Activated T-helper 2 cell treated with anti-CD3 and anti-CD28 coated beads, Interferon-gamma antibody, Interleukin-2, Interleukin-4, amounts not matched to agents 10 μg/mL and 5 μg/mL and 100 μg/mL, durations not matched to agents 14 hours and 24 hours and 36 hours (primary cell): ENCODE data around the gene GTPBP8. TPM values are rescaled to one million over a fixed set of nuclear protein-coding genes. Genes with fewer than 3 reads are reported as not detected.
A peak's percentile ranks its signal among the peaks of the same experiment; 100 is the strongest.

Experiments
- DNase-seq: peaks from one replicate; pipeline ENCODE4 v3.0.0; 2021; ENCODE audit warnings: low spot score
- H3K27ac Mint-ChIP-seq: one replicate; pipeline ENCODE4 v1.8.0; 2021; ENCODE audit warnings: mixed read lengths
- H3K27me3 Mint-ChIP-seq: one replicate; pipeline ENCODE4 v1.8.0; 2021; ENCODE audit warnings: low read depth, mixed read lengths
- H3K36me3 Mint-ChIP-seq: one replicate; pipeline ENCODE4 v1.8.0; 2021; ENCODE audit warnings: low read depth, mixed read lengths
- H3K4me1 Mint-ChIP-seq: one replicate; pipeline ENCODE4 v1.8.0; 2021; ENCODE audit warnings: low read depth, mixed read lengths
- H3K4me3 Mint-ChIP-seq: one replicate; pipeline ENCODE4 v1.8.0; 2021; ENCODE audit warnings: low read depth, mild to moderate bottlenecking, moderate library complexity, mixed read lengths
- H3K9me3 Mint-ChIP-seq: one replicate; pipeline ENCODE4 v1.8.0; 2021; ENCODE audit warnings: mixed read lengths
- intact Hi-C: fragments of 100-400 bp; cut with micrococcal nuclease; formaldehyde crosslinking; loops from one replicate; pipeline ENCODE4 v1.15.1; 2023
- total RNA-seq: library from RNA; stranded (reverse); gene quantifications from 2 replicates; pipeline ENCODE4 v1.2.3, GENCODE V29; 2022

GTPBP8 gene
- total RNA-seq, 1 donor from 2014 or later, result 22.7 TPM

DNA sequence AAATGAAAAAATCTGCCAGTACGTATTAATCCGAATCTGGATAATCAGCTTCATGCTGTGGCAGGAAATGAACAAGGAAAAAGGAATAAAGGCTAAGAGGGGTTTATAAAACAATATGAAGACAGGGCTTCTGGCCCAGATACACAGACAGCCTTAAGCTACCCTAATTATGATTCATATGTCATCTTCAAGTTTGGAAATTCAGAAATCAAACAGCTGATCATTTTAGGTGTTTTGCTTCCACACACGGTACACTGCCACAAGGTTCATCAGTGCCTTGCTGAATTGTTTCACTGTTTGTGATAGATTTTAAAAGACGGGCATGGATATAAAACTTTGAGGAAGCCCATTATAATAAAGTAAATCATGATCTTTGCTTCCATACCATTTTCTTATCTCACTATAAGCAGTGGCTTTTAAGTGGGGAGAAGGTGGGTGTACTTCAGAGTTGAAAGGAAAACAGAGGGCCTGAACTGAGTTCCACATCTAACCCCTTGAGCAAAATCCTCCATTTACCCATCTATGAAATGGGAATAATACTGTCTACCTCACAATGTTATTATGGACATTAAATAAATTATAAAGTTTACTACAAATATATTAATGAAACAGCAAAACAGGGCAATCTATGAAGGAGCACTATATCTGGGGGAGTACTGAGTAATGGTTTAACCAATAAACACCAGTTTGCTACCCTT is 15.7 kb downstream of the GTPBP8 start:
- DNase-seq, result no peak
- H3K27ac Mint-ChIP-seq, result peak overlapping the region; percentile 84
- peaks cover 89% of the 10 kb centered on the region for H3K36me3 Mint-ChIP-seq
- peak overlapping the region; percentile 66 for H3K4me3 Mint-ChIP-seq
- intact Hi-C loops, result no loop called here
- peaks cover 62% of the 10 kb centered on the region for H3K4me1 Mint-ChIP-seq
- no peaks in the 10 kb centered on the region for H3K27me3 Mint-ChIP-seq
- H3K9me3 Mint-ChIP-seq, result no peaks in the 10 kb centered on the region

DNA sequence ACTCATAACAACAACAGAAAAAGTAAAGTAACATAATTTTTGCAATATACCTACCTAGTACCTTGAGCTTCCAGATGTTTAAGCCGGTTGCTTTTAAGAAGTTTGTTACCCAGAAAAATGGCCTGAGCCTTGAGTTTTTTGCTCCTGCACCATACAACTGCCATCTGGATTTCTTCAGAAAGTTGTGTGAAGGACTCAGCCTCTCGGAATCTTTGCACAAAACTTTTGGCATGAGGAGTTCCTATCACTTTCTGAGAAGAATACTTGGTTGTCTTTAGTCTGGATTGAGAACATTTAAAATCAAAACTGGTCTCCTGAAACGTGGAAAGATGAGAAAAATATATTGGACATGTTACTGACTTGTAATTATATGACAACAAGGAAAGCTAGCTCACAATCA is 17.3 kb downstream of the GTPBP8 start:
- H3K4me3 Mint-ChIP-seq, result no peak overlapping the region
- DNase-seq, result no peak
- no peaks in the 10 kb centered on the region for H3K27me3 Mint-ChIP-seq
- peaks cover 59% of the 10 kb centered on the region for H3K4me1 Mint-ChIP-seq
- H3K36me3 Mint-ChIP-seq, result peaks cover 87% of the 10 kb centered on the region
- no peaks in the 10 kb centered on the region for H3K9me3 Mint-ChIP-seq
- H3K27ac Mint-ChIP-seq, result no peak overlapping the region
- intact Hi-C loops, result no loop called here

GRCh38 chr3:113013593-113013992 is 22.8 kb downstream of the GTPBP8 start:
- H3K27ac Mint-ChIP-seq, result no peak overlapping the region
- no peak for DNase-seq
- no peaks in the 10 kb centered on the region for H3K9me3 Mint-ChIP-seq
- H3K27me3 Mint-ChIP-seq, result no peaks in the 10 kb centered on the region
- peaks cover 47% of the 10 kb centered on the region for H3K4me1 Mint-ChIP-seq
- H3K4me3 Mint-ChIP-seq, result no peak overlapping the region
- H3K36me3 Mint-ChIP-seq, result peaks cover 82% of the 10 kb centered on the region
- intact Hi-C loops, result no loop called here

DNA sequence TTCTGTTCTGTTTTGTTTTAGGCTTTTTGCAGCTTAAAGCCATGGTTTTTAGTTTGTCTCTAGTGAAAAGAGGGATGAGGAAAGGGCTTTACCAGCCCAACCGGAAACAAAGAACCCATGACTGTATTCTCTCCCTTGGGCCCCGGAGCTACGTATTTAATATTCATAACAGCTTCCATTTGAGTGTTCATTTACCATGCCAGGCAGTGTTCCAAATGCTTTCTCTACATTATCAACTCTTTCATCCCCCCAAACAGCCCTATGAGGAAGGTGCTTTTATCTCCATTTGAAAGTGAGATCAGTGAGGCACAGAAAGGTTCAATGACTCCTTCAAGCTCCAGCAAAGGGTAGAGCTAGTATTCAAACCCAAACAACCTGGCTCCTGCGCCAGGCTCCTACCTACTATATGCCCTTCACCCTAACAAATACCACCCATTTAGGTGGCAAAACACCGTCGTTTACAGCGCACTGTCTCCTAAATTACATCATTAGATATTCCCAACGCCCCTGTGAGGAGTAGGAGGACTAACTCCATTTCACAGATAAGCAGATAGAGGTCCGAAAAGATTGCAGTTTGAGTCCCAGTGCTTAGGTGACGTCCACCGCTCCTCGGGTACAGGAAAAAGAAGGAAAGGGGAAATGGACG is 27.9 kb downstream of the GTPBP8 start:
- peak overlapping the region; percentile 94 for H3K27ac Mint-ChIP-seq
- peak overlapping the region; percentile 93 for H3K4me3 Mint-ChIP-seq
- intact Hi-C loops, result loop anchor here (1.0 kb wide), 5 partner anchors 13 to 728 kb away; partner anchors contain the start of genes NAA50 and SLC35A5
- H3K27me3 Mint-ChIP-seq, result no peaks in the 10 kb centered on the region
- peaks cover 46% of the 10 kb centered on the region for H3K36me3 Mint-ChIP-seq
- H3K9me3 Mint-ChIP-seq, result no peaks in the 10 kb centered on the region
- H3K4me1 Mint-ChIP-seq, result peaks cover 40% of the 10 kb centered on the region
- no peak for DNase-seq

DNA sequence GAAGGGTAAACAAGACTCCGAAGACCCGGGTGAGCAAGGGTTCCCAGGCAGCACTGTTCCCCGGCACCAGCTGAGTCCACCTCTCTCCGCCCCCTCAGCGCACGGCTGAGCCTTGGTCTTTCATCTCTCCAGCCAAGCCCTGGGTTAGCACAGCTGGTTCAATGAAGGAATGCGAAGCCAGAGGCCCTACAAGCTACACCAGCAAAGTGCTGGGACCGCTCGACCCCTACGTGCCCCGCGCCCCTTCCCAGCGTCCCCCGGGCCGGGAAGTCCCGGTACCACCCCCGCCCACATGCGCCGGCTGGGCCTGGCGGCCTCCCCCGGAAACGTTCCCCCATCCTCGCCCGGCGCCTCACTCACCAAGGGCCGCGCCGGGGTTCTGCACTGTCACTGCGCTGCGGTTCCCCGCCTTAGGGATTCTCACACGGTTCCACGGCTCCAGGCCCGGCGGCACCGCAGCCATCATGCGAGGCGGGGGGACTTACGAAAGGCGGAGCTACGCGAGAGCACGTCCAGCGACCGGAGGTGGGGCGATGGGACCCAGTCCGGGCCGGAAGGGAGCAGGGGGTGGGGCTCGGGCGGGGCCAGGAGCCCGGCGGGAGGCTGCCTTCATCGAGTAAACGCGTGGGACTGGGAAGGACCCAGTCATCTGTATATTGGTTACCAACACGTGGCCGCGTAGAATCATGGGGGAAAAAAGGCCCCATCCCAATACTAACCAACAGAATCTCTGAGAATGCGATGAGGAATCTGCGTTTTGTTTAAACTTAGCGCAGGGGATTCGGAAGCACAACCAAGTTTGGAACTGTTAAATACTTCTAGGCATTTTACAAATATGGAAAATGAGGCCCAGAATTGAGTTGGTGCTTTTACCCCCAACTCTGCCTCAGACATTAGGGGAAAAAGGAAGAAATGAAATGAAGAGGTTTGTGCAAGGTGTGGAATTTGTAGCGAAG is 28.7 kb downstream of the GTPBP8 start:
- H3K27ac Mint-ChIP-seq, result peak overlapping the region; percentile 94
- no peaks in the 10 kb centered on the region for H3K9me3 Mint-ChIP-seq
- peaks cover 41% of the 10 kb centered on the region for H3K36me3 Mint-ChIP-seq
- peak overlapping the region; percentile 93 for H3K4me3 Mint-ChIP-seq
- H3K4me1 Mint-ChIP-seq, result peaks cover 38% of the 10 kb centered on the region
- intact Hi-C loops, result loop anchor here (1.0 kb wide), 5 partner anchors 14 to 727 kb away; partner anchors contain the start of genes NAA50 and SLC35A5
- H3K27me3 Mint-ChIP-seq, result no peaks in the 10 kb centered on the region
- peak; percentile 73 for DNase-seq

DNA sequence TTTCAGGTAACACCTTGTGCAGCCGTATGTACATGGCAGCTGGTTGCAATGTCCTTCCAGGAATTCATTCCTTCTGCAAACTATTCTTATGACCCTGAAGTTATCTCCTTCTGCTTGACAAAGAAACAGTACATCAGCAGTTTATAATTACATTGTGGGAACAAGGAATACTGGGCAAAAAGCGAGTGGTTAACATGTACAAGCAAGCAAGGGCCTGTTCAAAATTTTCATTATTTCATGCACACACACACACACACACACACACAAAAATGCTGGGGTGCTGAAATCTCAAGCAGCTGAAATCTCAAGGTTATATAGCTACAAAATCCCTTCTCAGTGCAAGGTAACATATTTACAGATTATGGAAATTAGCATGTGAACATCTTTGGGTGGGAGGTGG is 30.7 kb downstream of the GTPBP8 start:
- no peak overlapping the region for H3K27ac Mint-ChIP-seq
- no peaks in the 10 kb centered on the region for H3K27me3 Mint-ChIP-seq
- H3K9me3 Mint-ChIP-seq, result no peaks in the 10 kb centered on the region
- H3K4me3 Mint-ChIP-seq, result no peak overlapping the region
- H3K36me3 Mint-ChIP-seq, result peaks cover 21% of the 10 kb centered on the region
- H3K4me1 Mint-ChIP-seq, result peaks cover 27% of the 10 kb centered on the region
- no peak for DNase-seq
- intact Hi-C loops, result no loop called here

DNA sequence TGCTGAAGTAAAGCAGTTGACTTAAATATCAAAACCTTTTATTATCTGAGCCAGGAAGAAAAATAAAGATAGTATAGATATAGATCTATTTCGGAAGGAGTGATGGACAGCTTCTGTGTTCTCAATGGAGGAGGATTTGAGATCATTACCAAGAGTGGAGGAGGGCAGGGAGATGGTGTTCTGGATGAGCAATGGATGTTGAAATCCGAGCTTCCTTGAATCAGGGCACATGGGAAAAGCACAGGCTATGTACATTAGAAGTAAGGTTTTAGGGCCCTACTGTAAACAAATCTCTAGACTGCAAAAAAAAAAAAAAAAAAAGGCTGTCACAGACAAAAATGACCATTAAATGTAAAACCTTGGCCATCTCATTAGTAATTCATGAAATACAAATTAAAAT is 43.2 kb downstream of the GTPBP8 start:
- Mint-ChIP-seq H3K4me1 (no peaks in the 10 kb centered on the region), H3K27me3 (no peaks in the 10 kb centered on the region), H3K36me3 (no peaks in the 10 kb centered on the region), H3K4me3 (no peak overlapping the region), H3K9me3 (no peaks in the 10 kb centered on the region), H3K27ac (no peak overlapping the region)
- intact Hi-C loops, result no loop called here
- DNase-seq, result no peak

GRCh38 chr3:113035387-113035982 is 44.7 kb downstream of the GTPBP8 start:
- no peaks in the 10 kb centered on the region for H3K9me3 Mint-ChIP-seq
- no peaks in the 10 kb centered on the region for H3K36me3 Mint-ChIP-seq
- peak; percentile 12 for DNase-seq
- intact Hi-C loops, result no loop called here
- H3K27me3 Mint-ChIP-seq, result no peaks in the 10 kb centered on the region
- no peak overlapping the region for H3K27ac Mint-ChIP-seq
- H3K4me3 Mint-ChIP-seq, result no peak overlapping the region
- no peaks in the 10 kb centered on the region for H3K4me1 Mint-ChIP-seq

- no peak for DNase-seq
- no peaks in the 10 kb centered on the region for H3K36me3 Mint-ChIP-seq
- H3K9me3 Mint-ChIP-seq, result no peaks in the 10 kb centered on the region
- no peaks in the 10 kb centered on the region for H3K4me1 Mint-ChIP-seq
- H3K4me3 Mint-ChIP-seq, result no peak overlapping the region
- no peak overlapping the region for H3K27ac Mint-ChIP-seq
- no peaks in the 10 kb centered on the region for H3K27me3 Mint-ChIP-seq
- intact Hi-C loops, result no loop called here
These were observed 47.5 kb downstream of the GTPBP8 start for GRCh38 chr3:113038328-113038727.

- no peaks in the 10 kb centered on the region for H3K36me3 Mint-ChIP-seq
- intact Hi-C loops, result no loop called here
- H3K4me3 Mint-ChIP-seq, result no peak overlapping the region
- no peak overlapping the region for H3K27ac Mint-ChIP-seq
- H3K9me3 Mint-ChIP-seq, result no peaks in the 10 kb centered on the region
- no peaks in the 10 kb centered on the region for H3K27me3 Mint-ChIP-seq
- H3K4me1 Mint-ChIP-seq, result no peaks in the 10 kb centered on the region
- DNase-seq, result no peak
These were observed 48.8 kb downstream of the GTPBP8 start for GRCh38 chr3:113039546-113039945.

DNA sequence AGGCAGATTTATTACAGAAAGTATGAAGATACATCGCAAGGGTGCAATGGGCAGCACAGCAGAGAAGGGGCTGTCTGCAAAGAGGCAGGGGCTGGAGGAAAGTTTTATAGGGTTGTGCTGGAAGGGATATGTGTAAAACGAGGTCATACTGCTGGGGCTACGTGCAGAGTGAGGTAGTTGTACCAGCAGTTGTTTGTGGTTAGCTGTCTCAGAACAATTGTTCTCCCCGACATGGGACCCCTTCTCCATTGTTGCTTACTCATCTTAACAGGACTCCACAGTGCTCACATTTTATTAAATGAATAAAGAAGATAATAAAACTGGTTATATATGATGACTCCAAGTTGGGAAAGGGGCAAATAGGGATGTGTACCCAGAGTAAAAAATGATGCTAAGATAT is 49.4 kb downstream of the GTPBP8 start:
- H3K27me3 Mint-ChIP-seq, result no peaks in the 10 kb centered on the region
- peaks cover 3% of the 10 kb centered on the region for H3K9me3 Mint-ChIP-seq
- DNase-seq, result no peak

DNA sequence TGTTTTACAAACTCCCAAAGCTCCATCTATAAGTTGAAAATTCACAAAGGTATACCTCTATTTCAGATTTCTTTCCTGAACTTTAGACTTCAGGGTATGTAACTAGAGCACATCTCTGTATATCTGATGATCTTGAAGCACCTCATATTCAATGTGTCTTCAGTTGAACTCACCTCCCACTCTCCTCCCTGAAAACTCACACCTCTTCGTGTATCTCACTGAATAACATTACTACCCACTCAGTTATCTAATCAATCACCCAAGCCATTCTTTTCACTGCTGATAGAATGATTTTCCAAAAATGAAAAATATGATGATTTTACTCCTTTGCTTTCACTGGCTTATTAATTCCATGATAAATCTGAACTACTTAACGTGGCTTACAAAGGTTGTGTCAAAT is 52.9 kb downstream of the GTPBP8 start:
- Mint-ChIP-seq H3K4me3 (no peak overlapping the region), H3K4me1 (peaks cover 5% of the 10 kb centered on the region), H3K27ac (no peak overlapping the region), H3K36me3 (peaks cover 4% of the 10 kb centered on the region), H3K27me3 (no peaks in the 10 kb centered on the region), H3K9me3 (peaks cover 5% of the 10 kb centered on the region)
- intact Hi-C loops, result no loop called here
- no peak for DNase-seq

More for the DNA sequence above, 49.4 kb downstream of the GTPBP8 start:
- Mint-ChIP-seq H3K36me3 (peaks cover 2% of the 10 kb centered on the region), H3K4me3 (no peak overlapping the region), H3K4me1 (peaks cover 3% of the 10 kb centered on the region), H3K27ac (no peak overlapping the region)
- intact Hi-C loops, result no loop called here
